ENCODE results near the gene DCBLD1. TPM values are rescaled to one million over a fixed set of nuclear protein-coding genes. Genes with fewer than 3 reads are reported as not detected.
A peak's percentile ranks its signal among the peaks of the same experiment; 100 is the strongest.

DCBLD1 gene
- total and polyA plus RNA-seq, 2 of the 4 experiments (the other 2 are of a cell fraction), result 21.1 to 27.8 TPM

- peaks cover 2% of the 10 kb centered on the region; the same call in 1 of the 2 replicates for H3K9me3 ChIP-seq (ENCODE audit: control insufficient read depth, insufficient read depth, low read length)
- H2BK5ac ChIP-seq (ENCODE audit: low read depth, low read length, poor library complexity, severe bottlenecking), result peak overlapping the region; percentile 95
- no peaks in the 10 kb centered on the region; a peak in 1 of 4 replicates for H3K79me1 ChIP-seq (ENCODE audit: low read depth in 1 of 2, low read length in 2 of 2)
- TF ChIP-seq RCOR1 (IDR thresholded peaks at IDR 0.05; ENCODE audit: insufficient replicate concordance, low read length) (peak; percentile 66), CEBPB (IDR thresholded peaks at IDR 0.05; ENCODE audit: low read depth, low read length) (peak; percentile 89), FOS (IDR thresholded peaks at IDR 0.05; ENCODE audit: low read depth, low read length) (peak; percentile 49), MAZ (IDR thresholded peaks at IDR 0.05; ENCODE audit: borderline replicate concordance, low read depth, low read length) (no peak)
- H3K23ac ChIP-seq (ENCODE audit: low read depth, low read length), result no peak overlapping the region
- no peak overlapping the region for H3K27ac ChIP-seq (ENCODE audit: insufficient read depth, low read length)
- H2BK20ac ChIP-seq (ENCODE audit: low read depth, low read length), result no peak overlapping the region
- intact Hi-C loops (cut with micrococcal nuclease) (no loop called here), dilution Hi-C loops (cut with HindIII; ENCODE audit: low sequenced_read_pairs, unreplicated experiment) (no loop called here), in situ Hi-C loops (cut with MboI; ENCODE audit: low sequenced_read_pairs) (no loop called here)
- DNase-seq (peak; percentile 93), ATAC-seq (ENCODE audit: low read depth) (peak; percentile 69)
- H3K9ac ChIP-seq (ENCODE audit: low read depth, low read length), result no peak overlapping the region
- H4K8ac ChIP-seq (ENCODE audit: low read depth in 2 of 2, low read length in 2 of 2), result peak overlapping the region in 1 of 2 experiments; percentile 10; a peak in 1 of 4 replicates
- H3K4ac ChIP-seq (ENCODE audit: low read depth, low read length), result peak overlapping the region; percentile 46; the same call in 1 of the 2 replicates
- H2BK120ac ChIP-seq (ENCODE audit: low read depth, low read length), result peak overlapping the region; percentile 21; the same call in 1 of the 2 replicates
- H3K4me3 ChIP-seq (ENCODE audit: insufficient read depth, low read depth, low read length), result no peak overlapping the region
- H2AK9ac ChIP-seq (replicated peaks; ENCODE audit: low read depth, low read length, poor library complexity), result no peak overlapping the region
- H3K14ac ChIP-seq (replicated peaks; ENCODE audit: low read depth, low read length), result no peak overlapping the region
- no peak overlapping the region for H4K5ac ChIP-seq (ENCODE audit: low read depth, low read length)
- H4K91ac ChIP-seq (ENCODE audit: insufficient read depth, low read depth, low read length), result no peak overlapping the region
- no CpG with 5 or more reads among the region's 2 CpGs for WGBS, 2 experiments (ENCODE audit: extremely low coverage in 2 of 2, insufficient read length in 1 of 2)
- H3K56ac ChIP-seq (ENCODE audit: extremely low read depth, insufficient read depth, low read length), result no peak overlapping the region
- ChIA-PET CTCF (interaction anchor here (0.6 kb wide), 2 partner anchors 29 to 349 kb away, joined by 3 to 6 read pairs; no protein-coding TSS in a partner anchor), POLR2A (ENCODE audit: unreplicated experiment) (no interaction called here)
- no peaks in the 10 kb centered on the region for H4K20me1 ChIP-seq (ENCODE audit: insufficient read depth, low read length)
- H3K4me1 ChIP-seq (ENCODE audit: control insufficient read depth, insufficient read depth, low read length), result peaks cover 5% of the 10 kb centered on the region; the same call in 1 of the 2 replicates
- no peak overlapping the region for H2BK15ac ChIP-seq (ENCODE audit: low read depth, low read length)
- H3K9me1 ChIP-seq (ENCODE audit: insufficient read depth, low read length), result no peaks in the 10 kb centered on the region
- H3K4me2 ChIP-seq (ENCODE audit: low read depth, low read length), result no peak overlapping the region
- H2AFZ ChIP-seq (replicated peaks; ENCODE audit: low read length, poor library complexity), result no peak overlapping the region
- no peaks in the 10 kb centered on the region for H3K27me3 ChIP-seq (ENCODE audit: control insufficient read depth, insufficient read depth, low read length)
- H3K36me3 ChIP-seq (ENCODE audit: control insufficient read depth, insufficient read depth, low read length), result no peaks in the 10 kb centered on the region
- H3K18ac ChIP-seq (ENCODE audit: low read depth, low read length), result peak overlapping the region; percentile 14; the same call in 1 of the 2 replicates
- BruUV-seq (replicated peaks), result no TSS peak
- H2AK5ac ChIP-seq (ENCODE audit: low read depth, low read length), result no peak overlapping the region
Measured at GRCh38 chr6:117440706-117441525, 41.6 kb upstream of the DCBLD1 start.
